ENCODE results near the gene CTCFL. TPM values are rescaled to one million over a fixed set of nuclear protein-coding genes. Genes with fewer than 3 reads are reported as not detected.

Gene CTCFL
- total RNA-seq, 1 donor: not detected

DNA sequence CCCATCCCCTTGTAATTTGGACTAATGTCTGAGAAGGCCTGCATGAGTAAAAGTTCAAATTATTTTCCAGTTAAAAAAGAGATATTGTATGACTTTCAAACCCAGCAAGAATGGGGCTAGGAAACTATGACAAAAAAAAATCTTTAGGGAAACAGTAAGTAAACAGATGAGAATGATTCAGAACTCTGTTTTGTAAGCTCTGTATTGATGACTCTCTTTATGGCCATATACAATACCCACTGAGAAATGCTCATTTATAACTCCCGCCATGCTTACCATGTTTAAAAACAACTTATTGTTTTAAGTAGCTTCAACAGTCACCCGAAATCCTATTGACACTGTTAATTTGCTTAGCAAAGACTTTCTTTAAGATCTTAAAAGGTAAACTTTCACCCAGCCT lies 18.8 kb upstream of the CTCFL start:
- TF ChIP-seq, protein P1, sequence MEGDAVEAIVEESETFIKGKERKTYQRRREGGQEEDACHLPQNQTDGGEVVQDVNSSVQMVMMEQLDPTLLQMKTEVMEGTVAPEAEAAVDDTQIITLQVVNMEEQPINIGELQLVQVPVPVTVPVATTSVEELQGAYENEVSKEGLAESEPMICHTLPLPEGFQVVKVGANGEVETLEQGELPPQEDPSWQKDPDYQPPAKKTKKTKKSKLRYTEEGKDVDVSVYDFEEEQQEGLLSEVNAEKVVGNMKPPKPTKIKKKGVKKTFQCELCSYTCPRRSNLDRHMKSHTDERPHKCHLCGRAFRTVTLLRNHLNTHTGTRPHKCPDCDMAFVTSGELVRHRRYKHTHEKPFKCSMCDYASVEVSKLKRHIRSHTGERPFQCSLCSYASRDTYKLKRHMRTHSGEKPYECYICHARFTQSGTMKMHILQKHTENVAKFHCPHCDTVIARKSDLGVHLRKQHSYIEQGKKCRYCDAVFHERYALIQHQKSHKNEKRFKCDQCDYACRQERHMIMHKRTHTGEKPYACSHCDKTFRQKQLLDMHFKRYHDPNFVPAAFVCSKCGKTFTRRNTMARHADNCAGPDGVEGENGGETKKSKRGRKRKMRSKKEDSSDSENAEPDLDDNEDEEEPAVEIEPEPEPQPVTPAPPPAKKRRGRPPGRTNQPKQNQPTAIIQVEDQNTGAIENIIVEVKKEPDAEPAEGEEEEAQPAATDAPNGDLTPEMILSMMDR (IDR thresholded peaks at IDR 0.05; ENCODE audit: insufficient read depth, low read depth, low read length): no peak
- H3K4me3 ChIP-seq (ENCODE audit: low read depth, low read length): no peak overlapping the region
- DNase-seq (ENCODE audit: low read depth): no peak

DNA sequence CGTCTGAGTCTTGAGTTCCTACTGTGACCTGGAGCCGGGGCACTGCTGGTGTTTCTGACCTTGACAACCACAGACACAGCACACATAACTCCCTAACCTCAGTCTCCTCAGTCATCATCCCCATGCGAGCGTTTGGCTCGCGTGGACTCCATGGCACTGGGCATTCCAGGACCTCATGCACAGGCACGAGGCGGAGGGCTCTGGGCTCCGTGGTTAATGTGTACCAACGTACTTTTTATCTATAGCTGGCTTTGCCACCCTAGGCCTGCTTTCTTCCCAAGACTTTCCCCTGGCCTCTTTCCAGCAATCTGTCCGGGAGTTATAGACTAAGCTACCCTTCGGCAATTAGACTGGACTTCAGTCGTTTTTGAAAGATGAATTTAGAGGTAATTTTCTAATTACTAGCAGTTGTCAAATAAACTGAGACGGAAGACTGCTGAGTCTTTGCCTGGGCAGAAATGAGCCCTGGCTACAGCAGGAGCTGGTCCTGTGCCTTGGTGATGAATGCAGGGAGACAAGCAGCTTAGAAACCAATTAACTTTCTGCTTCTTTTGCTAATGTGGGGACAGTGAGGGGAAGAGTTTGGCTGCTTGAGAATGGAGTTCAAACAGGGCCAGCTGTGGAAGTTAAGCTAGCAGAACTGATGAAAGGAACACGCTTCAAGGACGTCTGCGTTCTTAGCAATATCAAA lies 16.1 kb upstream of the CTCFL start:
- TF ChIP-seq, protein P1 (IDR thresholded peaks at IDR 0.05; ENCODE audit: insufficient read depth, low read depth, low read length): no peak

DNA sequence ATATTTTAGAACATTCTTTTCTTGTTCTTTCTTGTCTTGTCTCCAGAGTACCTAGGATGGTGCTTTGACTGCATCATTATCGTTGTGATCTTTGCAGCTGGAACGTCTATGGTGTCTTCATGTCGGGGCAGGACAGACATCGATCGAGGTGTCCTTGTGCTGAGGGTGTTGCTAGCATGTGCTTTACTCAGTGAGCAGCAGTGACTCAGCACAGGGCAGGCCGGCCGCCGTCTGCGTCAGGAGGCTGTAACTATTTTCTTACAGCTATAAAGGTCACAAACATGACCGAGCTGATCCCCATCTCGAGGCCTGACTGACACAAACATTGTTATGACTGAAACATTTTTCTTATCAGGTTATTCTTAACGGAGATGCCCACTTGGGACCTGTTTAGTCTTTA lies 14.9 kb upstream of the CTCFL start:
- no peak for DNase-seq (ENCODE audit: low read depth)
- H3K4me3 ChIP-seq (ENCODE audit: low read depth, low read length): no peak overlapping the region
- TF ChIP-seq, protein P1 (IDR thresholded peaks at IDR 0.05; ENCODE audit: insufficient read depth, low read depth, low read length): no peak

More for the DNA sequence above, 16.1 kb upstream of the CTCFL start:
- no peak overlapping the region for H3K4me3 ChIP-seq (ENCODE audit: low read depth, low read length)
- DNase-seq (ENCODE audit: low read depth): no peak

DNA sequence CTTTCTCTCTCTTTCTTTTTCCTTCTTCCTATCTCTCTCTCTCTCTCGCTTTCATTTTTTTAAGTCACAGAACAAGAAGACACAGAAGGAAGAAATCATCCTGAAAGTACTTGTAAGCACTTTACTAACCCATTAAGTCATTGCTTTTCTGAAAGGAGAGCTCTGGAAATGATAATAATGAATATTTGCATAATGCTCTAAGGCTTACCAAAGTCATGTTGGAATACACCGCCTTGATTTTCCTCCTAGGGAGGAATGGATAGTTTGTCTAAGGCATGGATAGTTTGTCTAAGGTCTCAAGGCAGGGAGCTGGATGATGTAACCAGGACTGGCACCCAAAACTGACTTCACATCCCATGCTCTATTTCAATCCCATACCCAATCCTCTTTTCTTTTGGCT lies 12.9 kb upstream of the CTCFL start:
- TF ChIP-seq, protein P1 (IDR thresholded peaks at IDR 0.05; ENCODE audit: insufficient read depth, low read depth, low read length): no peak
- no peak overlapping the region for H3K4me3 ChIP-seq (ENCODE audit: low read depth, low read length)
- DNase-seq (ENCODE audit: low read depth): no peak

DNA sequence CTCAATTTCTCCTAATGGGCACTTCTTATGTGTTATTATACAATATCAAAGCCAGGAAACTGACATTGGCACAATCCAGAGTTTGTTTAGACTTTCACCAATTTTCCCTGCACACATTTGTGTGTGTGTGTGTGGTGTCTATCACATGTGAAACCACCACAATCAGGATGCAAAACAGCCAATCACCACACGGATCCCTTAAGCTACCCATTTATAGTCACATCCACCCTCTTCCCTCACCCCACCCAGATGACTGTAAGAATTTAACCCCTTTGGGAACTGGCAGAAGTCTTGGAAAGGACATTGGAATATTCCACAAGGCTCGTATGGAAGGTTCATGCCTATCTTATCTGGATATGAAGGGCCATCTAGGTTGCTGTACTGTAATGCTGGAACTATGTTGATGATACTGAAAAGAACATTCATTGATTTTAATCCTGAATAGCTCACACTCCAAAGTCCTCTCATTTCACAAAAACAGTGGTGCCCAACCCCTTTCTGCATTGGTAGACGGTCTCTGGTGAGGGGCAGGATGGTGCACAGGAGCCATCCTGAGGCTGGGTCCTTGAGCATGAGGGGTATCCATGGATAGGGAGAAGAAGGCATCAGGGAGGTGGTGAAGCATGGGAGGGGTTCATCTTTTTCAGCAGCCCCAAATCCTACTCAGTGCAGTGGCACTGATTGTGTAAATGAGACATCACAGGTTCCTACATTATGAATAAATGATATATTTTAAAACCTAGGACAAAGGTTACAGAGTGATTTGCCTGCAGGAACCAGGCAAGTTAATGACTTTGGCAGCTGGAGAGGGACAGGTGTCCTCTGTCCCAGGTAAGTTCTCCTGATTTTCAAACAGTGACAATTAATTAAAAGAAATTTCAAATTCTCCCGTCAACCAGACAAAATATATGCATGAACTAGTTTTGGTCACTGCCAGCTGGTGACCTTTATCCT lies 12.1 kb upstream of the CTCFL start:
- TF ChIP-seq, protein P1 (IDR thresholded peaks at IDR 0.05; ENCODE audit: insufficient read depth, low read depth, low read length): no peak
- no peak for DNase-seq (ENCODE audit: low read depth)
- no peak overlapping the region for H3K4me3 ChIP-seq (ENCODE audit: low read depth, low read length)

DNA sequence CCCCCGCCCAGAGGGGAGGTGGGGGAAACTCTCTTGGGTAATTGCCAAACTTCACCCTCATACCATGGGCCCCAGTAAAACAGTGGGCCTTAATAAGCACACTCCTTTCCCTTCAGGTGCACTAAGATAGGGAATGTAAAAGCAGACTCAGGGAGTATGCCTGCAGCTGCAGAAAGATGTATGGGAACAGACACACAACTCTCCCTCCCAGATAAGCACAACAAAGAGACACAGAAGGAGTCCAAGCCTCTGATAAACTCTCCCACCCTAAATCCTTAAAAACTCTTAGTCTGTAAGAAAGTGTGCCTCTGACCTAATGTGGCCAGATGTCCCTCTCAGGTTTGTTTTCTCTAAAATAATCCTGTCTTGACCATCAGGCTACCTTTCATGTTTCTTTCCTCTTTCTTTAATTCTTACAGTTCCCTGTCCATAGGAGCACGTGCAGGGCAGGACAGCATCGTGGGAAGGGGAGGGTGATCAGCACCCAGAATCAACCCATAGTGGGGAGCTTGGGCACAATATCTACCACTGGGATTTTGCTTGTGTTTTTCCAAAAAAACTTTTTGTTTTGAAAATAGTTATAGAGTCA lies 11.3 kb upstream of the CTCFL start:
- no peak overlapping the region for H3K4me3 ChIP-seq (ENCODE audit: low read depth, low read length)
- TF ChIP-seq, protein P1 (IDR thresholded peaks at IDR 0.05; ENCODE audit: insufficient read depth, low read depth, low read length): no peak
- DNase-seq (ENCODE audit: low read depth): no peak
